T-helper 2 cell (primary cell): ENCODE data around the gene OSR1.
"Not testable (repeated sequence)": the region's sequence is repeated elsewhere in the genome, so short reads cannot be mapped to it uniquely, and the experiment has no call there.

Source experiments
- DNase-seq, 5 experiments: peaks; one replicate each; pipeline versions ENCODE4 v3.0.0 to v3.0.0-alpha.2; 2012 to 2022

Gene OSR1

DNA sequence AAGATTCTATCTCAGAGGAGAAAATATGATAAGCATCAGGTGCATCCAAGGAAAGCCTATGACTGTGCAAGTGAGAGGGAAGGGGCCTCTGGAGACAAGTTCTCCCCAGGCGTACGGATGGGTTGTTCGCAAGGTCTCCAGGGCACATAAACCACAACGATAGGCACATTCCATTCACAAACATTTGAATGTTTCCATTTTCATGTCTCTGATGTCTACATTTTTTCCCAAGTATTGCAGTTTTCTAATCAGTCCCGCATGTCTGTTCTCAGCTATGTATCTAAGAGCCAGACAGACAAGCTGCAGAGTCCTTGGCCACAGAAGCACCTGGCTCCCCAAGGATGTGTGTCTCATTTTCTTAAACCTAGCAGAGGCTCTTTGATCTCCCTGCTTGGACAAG lies 28.0 kb downstream of the OSR1 start:
- DNase-seq = no peak

DNA sequence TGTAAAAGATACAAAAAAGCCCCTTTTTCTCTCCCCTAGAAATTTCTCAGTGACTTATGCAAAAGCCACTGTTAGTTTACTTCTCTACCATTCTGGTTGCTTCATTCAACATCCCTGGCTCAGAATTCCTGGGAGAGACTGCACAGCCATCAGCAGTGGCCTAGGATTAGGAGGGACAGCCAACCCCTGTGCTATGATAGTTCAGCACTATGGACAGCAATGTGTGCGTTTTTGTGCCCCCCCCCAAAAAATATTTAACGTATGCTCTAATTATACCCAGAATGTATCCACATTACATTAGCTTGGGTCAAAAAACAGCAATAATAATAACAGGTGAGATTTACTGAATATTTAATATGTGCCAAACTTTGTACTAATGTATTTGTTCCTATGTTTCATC lies 29.0 kb downstream of the OSR1 start:
- no peak for DNase-seq

DNA sequence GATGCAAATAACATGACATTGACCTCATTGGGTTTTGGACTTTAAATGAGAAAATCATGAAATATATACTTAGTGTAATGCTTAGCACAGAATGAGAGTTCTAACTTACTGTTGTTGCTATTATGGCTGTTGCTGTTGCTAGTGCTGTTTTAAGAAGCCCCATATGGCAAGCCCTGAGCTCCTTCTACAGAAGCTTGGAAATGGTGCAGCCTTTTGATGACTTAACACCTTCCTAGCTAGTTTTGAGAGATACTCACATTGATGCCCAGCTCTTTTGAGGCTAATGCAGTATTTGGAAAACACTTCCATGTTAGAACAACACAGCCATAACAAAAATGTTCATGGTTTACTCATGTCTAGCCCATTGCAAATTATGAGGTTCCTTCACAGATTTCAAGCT lies 30.9 kb downstream of the OSR1 start:
- no peak for DNase-seq

DNA sequence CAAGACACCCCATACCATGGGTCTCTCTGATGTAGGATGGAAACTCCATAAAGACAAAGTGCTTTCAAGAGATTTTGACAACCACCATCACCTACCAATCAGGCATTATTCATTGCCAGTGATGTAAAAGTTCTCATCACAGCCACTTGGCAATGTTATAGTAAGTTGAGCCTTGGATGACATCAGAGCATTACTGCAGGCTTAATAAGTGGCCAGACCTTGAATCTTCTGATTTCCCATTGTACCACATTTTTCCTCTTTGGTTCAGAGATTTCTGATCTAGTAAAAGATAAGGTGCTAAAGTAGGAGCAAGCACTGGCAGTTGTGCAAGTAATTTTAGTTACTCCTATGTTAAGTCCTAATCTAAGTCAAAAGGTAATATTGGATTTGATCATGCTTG lies 36.5 kb downstream of the OSR1 start:
- no peak for DNase-seq

DNA sequence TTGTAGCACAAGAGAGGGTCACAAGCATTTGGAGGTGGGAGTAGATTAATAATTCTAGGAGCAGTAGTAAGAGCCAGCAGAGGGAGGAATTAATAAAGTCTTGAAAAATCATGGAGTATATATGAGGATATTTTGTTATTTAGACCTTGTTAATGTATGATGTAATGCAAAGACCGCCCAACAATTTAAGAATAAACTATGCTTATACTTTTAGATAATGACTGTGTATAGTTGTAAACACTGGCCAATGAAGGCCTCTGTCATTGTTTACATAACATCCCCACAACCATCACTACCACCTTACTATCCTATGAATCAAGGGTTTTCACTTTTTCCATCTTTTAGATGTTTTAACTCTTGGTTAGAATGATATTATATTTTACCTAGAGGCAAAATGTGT lies 37.6 kb downstream of the OSR1 start:
- DNase-seq = no peak

DNA sequence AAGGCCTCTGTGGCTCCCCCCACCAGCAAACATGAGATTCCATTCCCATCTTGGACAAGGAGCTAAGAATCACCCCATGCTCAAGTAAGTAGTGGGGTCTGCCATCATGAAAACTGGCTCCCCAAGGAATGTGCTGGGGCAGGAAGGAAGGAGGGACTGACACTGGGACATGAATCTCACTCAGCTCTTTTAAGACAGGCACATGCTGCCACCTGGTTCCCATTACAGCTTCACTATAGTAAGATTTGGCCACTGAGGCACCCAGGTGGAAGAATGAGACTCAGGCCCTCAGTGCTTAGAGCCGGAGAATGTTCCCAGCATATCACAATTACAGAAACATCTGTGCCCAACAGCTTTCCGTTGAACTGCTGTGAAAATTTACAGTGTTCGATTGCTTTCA lies 38.7 kb downstream of the OSR1 start:
- DNase-seq = no peak

DNA sequence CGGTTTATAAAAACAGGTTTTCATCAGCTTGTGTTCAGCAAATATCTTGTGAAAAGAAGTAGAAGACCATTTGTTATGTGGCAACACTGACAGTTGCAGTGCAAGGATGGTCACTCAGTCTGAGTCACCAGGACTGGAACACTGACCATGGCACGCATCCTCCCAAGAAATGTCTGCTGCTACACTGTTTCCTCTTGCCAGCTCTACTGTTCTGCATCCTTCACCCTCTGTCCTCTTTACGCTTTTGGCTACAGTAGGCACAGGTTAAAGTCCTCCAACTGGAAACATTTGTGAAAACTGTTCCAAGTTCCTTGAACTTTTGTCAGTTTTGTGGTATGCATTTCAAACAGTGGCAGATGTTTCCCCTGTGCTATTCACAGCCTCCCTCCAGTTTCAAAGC lies 39.4 kb downstream of the OSR1 start:
- DNase-seq = no peak

DNA sequence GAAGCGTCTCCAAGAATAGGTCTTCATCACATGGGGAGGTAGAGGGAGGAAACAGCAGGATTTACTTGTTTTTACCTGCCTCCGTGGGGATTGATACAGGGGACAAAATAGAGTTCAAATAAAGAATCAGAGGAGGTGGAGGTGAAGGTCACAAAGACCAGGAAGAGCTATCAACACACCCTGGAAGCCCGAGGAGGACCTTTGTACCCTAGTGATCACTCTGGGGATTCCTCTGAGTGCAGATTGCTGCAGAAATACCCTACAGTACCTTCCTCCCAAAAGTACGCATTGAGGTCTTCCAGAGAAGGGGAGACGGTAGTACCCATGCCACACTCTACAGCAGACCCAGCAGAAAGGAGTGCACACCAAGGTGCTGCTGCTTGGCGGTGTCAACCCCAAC lies 44.9 kb downstream of the OSR1 start:
- no peak for DNase-seq

DNA sequence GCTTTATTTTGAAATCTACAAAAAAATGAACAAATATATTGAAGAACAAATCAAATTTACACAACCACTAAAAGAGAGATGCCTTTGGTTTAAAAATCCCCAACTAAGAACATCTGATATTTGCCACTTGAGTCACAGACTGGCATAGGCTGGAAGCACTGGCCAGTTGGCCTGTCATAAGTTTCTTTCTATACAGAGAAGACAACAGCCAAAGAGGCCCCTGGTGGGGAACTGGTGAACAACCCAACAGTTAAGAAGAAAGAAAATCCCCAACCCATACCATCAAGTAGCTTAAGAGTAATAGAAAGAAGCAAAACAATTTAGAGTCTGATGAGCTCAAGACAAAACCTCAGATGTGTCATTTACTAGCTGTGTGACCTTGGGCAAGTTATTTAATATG lies 45.5 kb downstream of the OSR1 start:
- DNase-seq = no peak

DNA sequence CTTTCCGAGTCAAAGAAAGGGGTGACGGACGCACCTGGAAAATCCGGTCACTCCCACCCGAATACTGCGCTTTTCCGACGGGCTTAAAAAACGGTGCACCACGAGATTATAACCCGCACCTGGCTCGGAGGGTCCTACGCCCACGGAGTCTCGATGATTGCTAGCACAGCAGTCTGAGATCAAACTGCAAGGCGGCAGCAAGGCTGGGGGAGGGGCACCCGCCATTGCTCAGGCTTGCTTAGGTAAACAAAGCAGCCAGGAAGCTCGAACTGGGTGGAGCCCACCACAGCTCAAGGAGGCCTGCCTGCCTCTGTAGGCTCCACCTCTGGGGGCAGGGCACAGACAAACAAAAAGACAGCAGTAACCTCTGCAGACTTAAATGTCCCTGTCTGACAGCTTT lies 52.4 kb downstream of the OSR1 start:
- DNase-seq = not testable (repeated sequence)

DNA sequence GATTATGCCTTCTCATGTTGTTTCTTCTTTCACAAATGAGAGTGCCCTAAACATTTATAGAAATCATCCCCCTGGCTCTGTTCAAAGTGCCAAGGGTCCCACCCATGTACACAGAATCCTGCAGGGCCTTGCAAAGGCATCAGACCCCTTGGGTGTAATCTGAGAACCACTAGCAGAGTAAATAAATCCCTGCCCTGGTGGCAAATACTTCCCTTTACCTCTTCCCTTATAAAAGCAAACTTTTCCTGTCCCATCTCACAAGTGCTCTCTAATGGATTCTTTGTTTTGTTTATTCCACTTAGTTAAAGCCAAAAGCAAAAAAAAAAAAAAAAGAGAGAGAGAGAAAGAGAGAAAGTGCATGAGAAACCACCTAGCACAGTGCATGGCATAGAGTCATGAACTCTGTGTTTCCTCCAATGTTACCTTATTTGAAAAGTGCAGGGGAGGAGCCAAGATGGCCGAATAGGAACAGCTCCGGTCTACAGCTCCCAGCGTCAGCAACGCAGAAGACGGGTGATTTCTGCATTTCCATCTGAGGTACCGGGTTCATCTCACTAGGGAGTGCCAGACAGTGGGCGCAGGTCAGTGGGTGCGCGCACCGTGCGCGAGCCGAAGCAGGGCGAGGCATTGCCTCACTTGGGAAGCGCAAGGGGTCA lies 52.9 kb downstream of the OSR1 start:
- not testable (repeated sequence) for DNase-seq

DNA sequence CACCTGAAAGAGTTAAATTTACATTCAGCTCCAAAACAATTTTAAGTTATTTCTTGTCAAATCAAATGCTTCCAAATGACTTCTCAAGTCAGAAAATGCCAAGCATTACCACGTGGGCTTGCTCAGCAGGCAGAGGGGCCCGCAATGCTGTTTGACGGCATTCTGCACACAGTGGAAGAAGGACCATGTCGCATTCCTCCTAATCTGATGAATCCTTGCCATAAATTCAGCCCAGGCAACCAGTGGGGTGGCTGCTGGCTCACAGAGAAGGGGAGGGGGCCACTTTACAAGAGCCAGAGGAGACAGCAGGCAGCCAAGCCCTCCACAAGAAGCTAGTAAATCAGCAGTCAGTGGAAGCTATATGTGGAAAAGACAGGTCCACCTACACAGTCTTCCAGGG lies 56.7 kb downstream of the OSR1 start:
- DNase-seq = no peak
